ENCODE data around the gene TBL2. TPM values are rescaled to one million over a fixed set of nuclear protein-coding genes. Genes with fewer than 3 reads are reported as not detected.
"Not testable (repeated sequence)": the region's sequence is repeated elsewhere in the genome, so short reads cannot be mapped to it uniquely, and the experiment has no call there.

Gene TBL2
- polyA plus RNA-seq, 1 donor from 2014 or later = 38.6 TPM

DNA sequence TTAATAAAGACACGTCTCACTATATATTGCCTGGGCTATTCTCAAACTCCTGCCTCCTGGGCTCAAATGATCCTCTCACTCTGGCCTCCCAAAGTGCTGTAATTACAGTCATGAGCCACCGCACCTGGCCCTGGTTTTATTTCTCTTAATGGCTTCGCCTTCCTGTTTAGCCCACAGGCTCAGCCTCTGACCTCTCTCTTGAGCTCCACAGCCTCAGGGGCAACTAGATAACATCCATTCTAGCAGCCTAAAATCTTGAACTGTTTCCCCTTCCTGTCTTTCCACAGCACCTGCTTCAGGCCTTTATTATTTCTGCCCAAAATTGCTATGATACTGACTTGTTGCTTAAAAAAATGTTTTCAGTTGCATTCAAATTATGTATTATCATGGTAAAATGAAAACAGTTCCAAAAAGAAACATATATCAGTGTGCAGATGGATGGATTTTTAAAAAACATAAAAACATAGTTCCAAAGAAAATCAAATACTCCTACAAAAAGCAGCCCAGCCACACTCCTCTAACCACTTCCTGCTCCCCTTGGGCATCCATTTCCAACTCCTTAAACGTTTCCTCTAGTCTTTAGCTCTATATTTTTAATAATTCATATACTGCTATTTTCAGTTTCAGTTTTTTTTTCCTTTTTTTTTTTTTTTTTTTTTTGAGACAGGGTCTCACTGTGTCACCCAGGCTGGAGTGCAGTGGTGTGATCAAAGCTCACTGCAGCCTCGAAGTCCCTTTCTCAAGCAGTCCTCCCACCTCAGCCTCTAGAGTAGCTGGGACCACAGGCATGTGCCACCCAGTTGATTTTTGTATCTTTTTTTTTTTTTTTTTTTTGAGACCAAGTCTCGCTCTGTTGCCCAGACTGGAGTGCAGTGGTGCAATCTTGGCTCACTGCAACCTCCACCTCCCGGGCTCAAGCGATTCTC lies 51.2 kb downstream of the TBL2 start:
- Histone ChIP-seq H3K9me3 (ENCODE audit: low read length) (no peaks in the 10 kb centered on the region), H3K36me3 (ENCODE audit: insufficient read depth, low read length) (no peaks in the 10 kb centered on the region), H4K20me1 (ENCODE audit: insufficient read depth) (no peaks in the 10 kb centered on the region), H3K27me3 (ENCODE audit: insufficient read depth, low read depth, low read length) (no peaks in the 10 kb centered on the region), H3F3A (ENCODE audit: insufficient read depth, low read length, poor library complexity, severe bottlenecking) (no peaks in the 10 kb centered on the region), H3K27ac (ENCODE audit: low read length) (no peak overlapping the region), H3K4me2 (ENCODE audit: low read length) (no peak overlapping the region), H3K4me3 (ENCODE audit: low read length) (no peak overlapping the region), H3K9ac (ENCODE audit: low read length) (no peak overlapping the region), H3K9me2 (ENCODE audit: insufficient read depth, low read length) (no peaks in the 10 kb centered on the region), H2AFZ (ENCODE audit: low read depth, low read length) (no peak overlapping the region), H3K79me2 (replicated peaks; ENCODE audit: insufficient read depth, low read length) (no peaks in the 10 kb centered on the region)
- no peak for TF ChIP-seq TAF1 (IDR thresholded peaks at IDR 0.05; ENCODE audit: low read depth)

DNA sequence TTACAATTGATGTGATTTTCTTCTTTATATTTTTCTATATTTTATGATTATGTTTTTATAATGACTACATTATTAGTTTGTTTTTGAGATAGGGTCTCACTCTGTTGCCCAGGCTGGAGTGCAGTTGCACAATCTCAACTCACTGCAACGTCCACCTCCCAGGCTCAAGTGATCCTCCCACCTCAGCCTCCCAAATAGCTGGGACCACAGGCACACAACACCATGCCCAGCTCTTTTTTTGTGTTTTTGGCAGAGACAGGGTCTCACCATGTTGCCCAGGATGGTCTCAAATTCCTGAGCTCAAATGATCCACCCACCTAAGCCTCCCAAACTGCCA lies 52.3 kb downstream of the TBL2 start:
- H3K27me3 ChIP-seq (ENCODE audit: insufficient read depth, low read depth, low read length); H3K36me3 ChIP-seq (ENCODE audit: insufficient read depth, low read length); H3F3A ChIP-seq (ENCODE audit: insufficient read depth, low read length, poor library complexity, severe bottlenecking); H3K9me2 ChIP-seq (ENCODE audit: insufficient read depth, low read length); H3K79me2 ChIP-seq (replicated peaks; ENCODE audit: insufficient read depth, low read length); H3K9me3 ChIP-seq (ENCODE audit: low read length); H3K9ac ChIP-seq (ENCODE audit: low read length); H4K20me1 ChIP-seq (ENCODE audit: insufficient read depth); H3K4me3 ChIP-seq (ENCODE audit: low read length); H2AFZ ChIP-seq (ENCODE audit: low read depth, low read length); H3K27ac ChIP-seq (ENCODE audit: low read length); H3K4me2 ChIP-seq (ENCODE audit: low read length): not testable (repeated sequence)

- Histone ChIP-seq H3K9ac (ENCODE audit: low read length) (peak within 1 kb of the TSS; percentile 81), H3K79me2 (replicated peaks; ENCODE audit: insufficient read depth, low read length) (peaks cover 38% of the 10 kb centered on the region), H3K9me3 (ENCODE audit: low read length) (no peaks in the 10 kb centered on the region), H2AFZ (ENCODE audit: low read depth, low read length) (peak within 1 kb of the TSS; percentile 80), H3F3A (ENCODE audit: insufficient read depth, low read length, poor library complexity, severe bottlenecking) (no peaks in the 10 kb centered on the region), H3K36me3 (ENCODE audit: insufficient read depth, low read length) (no peaks in the 10 kb centered on the region), H4K20me1 (ENCODE audit: insufficient read depth) (peaks cover 4% of the 10 kb centered on the region), H3K4me2 (ENCODE audit: low read length) (peak within 1 kb of the TSS; percentile 59), H3K9me2 (ENCODE audit: insufficient read depth, low read length) (no peaks in the 10 kb centered on the region), H3K4me3 (ENCODE audit: low read length) (peak within 1 kb of the TSS; percentile 79), H3K27me3 (ENCODE audit: insufficient read depth, low read depth, low read length) (no peaks in the 10 kb centered on the region), H3K27ac (ENCODE audit: low read length) (peak within 1 kb of the TSS; percentile 84)
- TF ChIP-seq CTCF (IDR thresholded peaks at IDR 0.05; ENCODE audit: poor library complexity, severe bottlenecking) = peak; percentile 68
- no peak for TF ChIP-seq SMC3 (conservative IDR thresholded peaks at IDR 0.05; ENCODE audit: poor library complexity)
- peak; percentile 74 for TF ChIP-seq EP300 (conservative IDR thresholded peaks at IDR 0.05; ENCODE audit: poor library complexity, severe bottlenecking)
- TF ChIP-seq, protein P1, sequence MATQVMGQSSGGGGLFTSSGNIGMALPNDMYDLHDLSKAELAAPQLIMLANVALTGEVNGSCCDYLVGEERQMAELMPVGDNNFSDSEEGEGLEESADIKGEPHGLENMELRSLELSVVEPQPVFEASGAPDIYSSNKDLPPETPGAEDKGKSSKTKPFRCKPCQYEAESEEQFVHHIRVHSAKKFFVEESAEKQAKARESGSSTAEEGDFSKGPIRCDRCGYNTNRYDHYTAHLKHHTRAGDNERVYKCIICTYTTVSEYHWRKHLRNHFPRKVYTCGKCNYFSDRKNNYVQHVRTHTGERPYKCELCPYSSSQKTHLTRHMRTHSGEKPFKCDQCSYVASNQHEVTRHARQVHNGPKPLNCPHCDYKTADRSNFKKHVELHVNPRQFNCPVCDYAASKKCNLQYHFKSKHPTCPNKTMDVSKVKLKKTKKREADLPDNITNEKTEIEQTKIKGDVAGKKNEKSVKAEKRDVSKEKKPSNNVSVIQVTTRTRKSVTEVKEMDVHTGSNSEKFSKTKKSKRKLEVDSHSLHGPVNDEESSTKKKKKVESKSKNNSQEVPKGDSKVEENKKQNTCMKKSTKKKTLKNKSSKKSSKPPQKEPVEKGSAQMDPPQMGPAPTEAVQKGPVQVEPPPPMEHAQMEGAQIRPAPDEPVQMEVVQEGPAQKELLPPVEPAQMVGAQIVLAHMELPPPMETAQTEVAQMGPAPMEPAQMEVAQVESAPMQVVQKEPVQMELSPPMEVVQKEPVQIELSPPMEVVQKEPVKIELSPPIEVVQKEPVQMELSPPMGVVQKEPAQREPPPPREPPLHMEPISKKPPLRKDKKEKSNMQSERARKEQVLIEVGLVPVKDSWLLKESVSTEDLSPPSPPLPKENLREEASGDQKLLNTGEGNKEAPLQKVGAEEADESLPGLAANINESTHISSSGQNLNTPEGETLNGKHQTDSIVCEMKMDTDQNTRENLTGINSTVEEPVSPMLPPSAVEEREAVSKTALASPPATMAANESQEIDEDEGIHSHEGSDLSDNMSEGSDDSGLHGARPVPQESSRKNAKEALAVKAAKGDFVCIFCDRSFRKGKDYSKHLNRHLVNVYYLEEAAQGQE (IDR thresholded peaks at IDR 0.05; ENCODE audit: borderline replicate concordance) = peak; percentile 82
- no peak for TF ChIP-seq RAD21 (conservative IDR thresholded peaks at IDR 0.05)
- peak; percentile 66 for TF ChIP-seq POLR2AphosphoS5 (IDR thresholded peaks at IDR 0.05)
- no peak for TF ChIP-seq EZH2 (IDR thresholded peaks at IDR 0.05; ENCODE audit: borderline replicate concordance, insufficient read depth, low read length, poor library complexity, severe bottlenecking)
- TF ChIP-seq TAF1 (IDR thresholded peaks at IDR 0.05; ENCODE audit: low read depth) = peak; percentile 91
- TF ChIP-seq MXI1 (conservative IDR thresholded peaks at IDR 0.05; ENCODE audit: poor library complexity, severe bottlenecking) = peak; percentile 88
Measured at GRCh38 chr7:73522105-73522872, 56.1 kb downstream of the TBL2 start, which contains the start of gene BAZ1B. Gene BAZ1B, minus strand, starts transcription at chr7:73522293. Its CDS starts 360 bp downstream, at chr7:73521933.

All from neural cell (in vitro differentiated cells).